ENCODE results near the gene CABP5. TPM values are rescaled to one million over a fixed set of nuclear protein-coding genes. Genes with fewer than 3 reads are reported as not detected.

CABP5 gene
- total and polyA plus RNA-seq, 10 of the 15 experiments (the other 5 are each of a cell fraction or from before 2014, with no cell fraction given): not detected

GRCh38 chr19:48085076-48085475 is 41.2 kb upstream of the CABP5 start:
- in situ Hi-C loops (cut with MboI) (no loop called here), intact Hi-C loops (cut with micrococcal nuclease; ENCODE audit: unreplicated experiment) (no loop called here)
- Histone ChIP-seq H3K4me3 (no peak overlapping the region), H2AFZ (ENCODE audit: control insufficient read depth, low read depth, low read length) (no peak overlapping the region), H3K27ac (ENCODE audit: control insufficient read depth, insufficient read depth) (no peak overlapping the region), H3K9me3 (replicated peaks; ENCODE audit: control insufficient read depth, insufficient read depth, low read length) (no peaks in the 10 kb centered on the region), H4K20me1 (ENCODE audit: control insufficient read depth, insufficient read depth) (no peaks in the 10 kb centered on the region), H3K79me2 (ENCODE audit: control insufficient read depth, insufficient read depth, low read length) (no peaks in the 10 kb centered on the region), H3K9ac (ENCODE audit: control insufficient read depth, insufficient read depth, low read length) (no peak overlapping the region), H3K4me2 (ENCODE audit: control insufficient read depth, insufficient read depth) (no peak overlapping the region), H3K27me3 (replicated peaks in 1 of 2; ENCODE audit: control insufficient read depth in 2 of 2, insufficient read depth in 2 of 2, low read length in 1 of 2) (no peaks in the 10 kb centered on the region), H3K36me3 (ENCODE audit: control insufficient read depth in 2 of 2, insufficient read depth in 2 of 2, low read length in 1 of 2) (no peaks in the 10 kb centered on the region), H3K4me1 (ENCODE audit: control insufficient read depth, insufficient read depth, low read length) (no peaks in the 10 kb centered on the region)
- TF ChIP-seq EED (IDR thresholded peaks at IDR 0.05; ENCODE audit: low read depth) (no peak), ZNF207 (IDR thresholded peaks at IDR 0.05; ENCODE audit: borderline replicate concordance) (no peak), MLLT1 (IDR thresholded peaks at IDR 0.05) (no peak), NRF1 (conservative IDR thresholded peaks at IDR 0.05; ENCODE audit: low read depth, low read length) (no peak), ATF3 (IDR thresholded peaks at IDR 0.05; ENCODE audit: borderline replicate concordance, extremely low read depth, low read depth, low read length) (no peak), KAT2A (conservative IDR thresholded peaks at IDR 0.05; ENCODE audit: control insufficient read depth, low read depth, low read length) (no peak), ATF2 (IDR thresholded peaks at IDR 0.05; ENCODE audit: low read length) (no peak), TCF12 (IDR thresholded peaks at IDR 0.05; ENCODE audit: low read depth, low read length) (no peak), YY1 (IDR thresholded peaks at IDR 0.05; ENCODE audit: low read depth, low read length) (no peak), E2F4 (IDR thresholded peaks at IDR 0.05; ENCODE audit: low read depth, low read length) (no peak)
- DNase-seq (ENCODE audit: low read depth, low spot score) (no peak), ATAC-seq (no peak), FAIRE-seq (no peak)
- no TSS peak for BruUV-seq (replicated peaks)
- CTCF ChIA-PET: interaction anchor here (1.4 kb wide), 1 partner anchor 123 kb away, joined by 5 read pairs; no protein-coding TSS in a partner anchor
- WGBS (ENCODE audit: insufficient coverage, insufficient replicate concordance, low lambda C conversion rate, missing lambda C conversion rate): 38% methylated on average over 3 of the region's 3 CpGs
- RAD21 ChIA-PET (ENCODE audit: unreplicated experiment): no interaction called here
- POLR2A ChIA-PET: no interaction called here
- SMC1A ChIA-PET (ENCODE audit: uncharacterized antibody, unreplicated experiment): no interaction called here

All from GM12878 (cell line).